Measurements from ENCODE around the gene MARK3.

- no peak for TF ChIP-seq CTCF (IDR thresholded peaks at IDR 0.05)
- no peak for TF ChIP-seq POLR2A (IDR thresholded peaks at IDR 0.05)
Observed at GRCh38 chr14:103418481-103418818, 33.2 kb downstream of the MARK3 start.
